IPS-18c (cell line): ENCODE data around the gene SIGLEC1.

ENCODE experiments used
- H3K4me3 ChIP-seq: 2 replicates; pipeline ENCODE4 v1.7.0; 2013; ENCODE audit warnings: low read depth, mild to moderate bottlenecking, low read length, moderate library complexity; ENCODE audit not compliant: insufficient read depth
- H3K9me3 ChIP-seq: one replicate; pipeline ENCODE4 v1.6.1; 2013; ENCODE audit warnings: mild to moderate bottlenecking, low read length, moderate library complexity; ENCODE audit not compliant: control insufficient read depth, insufficient read depth

The SIGLEC1 gene

GRCh38 chr20:3678856-3679720 is 33.3 kb downstream of the SIGLEC1 start:
- H3K9me3 ChIP-seq: no peaks in the 10 kb centered on the region
- no peak overlapping the region for H3K4me3 ChIP-seq

GRCh38 chr20:3678198-3678597 is 34.2 kb downstream of the SIGLEC1 start:
- Histone ChIP-seq H3K9me3 (no peaks in the 10 kb centered on the region), H3K4me3 (no peak overlapping the region)

GRCh38 chr20:3677733-3678132 is 34.7 kb downstream of the SIGLEC1 start:
- Histone ChIP-seq H3K9me3 (no peaks in the 10 kb centered on the region), H3K4me3 (no peak overlapping the region)

GRCh38 chr20:3674995-3675900 is 37.2 kb downstream of the SIGLEC1 start:
- H3K9me3 ChIP-seq: no peaks in the 10 kb centered on the region
- H3K4me3 ChIP-seq: no peak overlapping the region

DNA sequence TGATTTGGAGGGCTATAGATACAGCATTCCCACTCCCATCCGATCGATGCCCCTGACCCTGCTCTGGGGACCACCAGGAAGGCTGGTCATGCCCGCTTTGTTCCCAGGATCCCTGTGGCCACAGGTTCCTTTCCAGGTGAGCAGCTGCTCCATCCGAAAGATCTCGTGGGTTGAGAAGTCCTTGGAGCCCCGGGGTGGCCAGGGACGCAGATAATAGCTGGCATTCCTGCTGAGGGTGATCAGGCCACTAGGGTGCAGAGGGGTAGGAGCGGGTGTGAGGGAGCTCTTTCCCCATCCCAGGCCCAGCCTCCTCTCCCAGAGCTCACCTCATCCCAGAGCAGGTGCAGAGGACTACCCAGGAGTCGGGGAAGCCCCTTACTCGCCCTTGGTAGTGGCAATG is 38.0 kb downstream of the SIGLEC1 start:
- no peaks in the 10 kb centered on the region for H3K9me3 ChIP-seq
- H3K4me3 ChIP-seq: no peak overlapping the region

- no peak overlapping the region for H3K4me3 ChIP-seq
- peaks cover 3% of the 10 kb centered on the region for H3K9me3 ChIP-seq
Observed at GRCh38 chr20:3673221-3674070, 39.0 kb downstream of the SIGLEC1 start.

DNA sequence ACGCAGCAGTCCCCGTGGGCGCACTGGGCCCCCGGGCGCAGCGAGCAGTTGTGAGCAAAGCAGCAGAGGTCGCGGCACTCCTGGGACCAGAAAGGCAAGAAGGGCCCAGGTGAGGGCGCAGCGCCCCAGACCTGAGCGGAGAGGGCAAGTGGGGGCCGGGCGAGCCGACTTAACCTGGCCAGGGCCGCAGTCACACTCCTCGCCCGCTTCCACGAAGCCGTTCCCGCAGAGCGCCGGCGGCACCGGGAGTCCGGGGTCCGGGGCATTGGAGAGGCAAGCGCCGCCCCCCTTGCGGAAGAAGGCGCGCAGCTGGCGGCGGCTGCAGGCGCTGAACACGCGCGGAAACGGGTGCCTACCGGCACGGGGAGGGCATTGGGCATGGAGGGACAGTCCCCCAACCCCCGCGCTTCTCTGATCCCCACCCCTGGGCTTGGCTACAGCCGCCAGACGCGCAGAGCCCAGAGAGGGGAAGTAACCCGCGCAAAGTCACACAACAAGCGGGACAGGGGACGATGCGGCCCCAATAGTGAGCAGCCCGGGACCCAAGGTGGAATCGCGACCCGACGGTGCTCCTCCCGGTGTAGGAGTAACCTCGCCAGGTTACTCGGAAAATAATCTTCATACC is 39.7 kb downstream of the SIGLEC1 start:
- H3K4me3 ChIP-seq: no peak overlapping the region; the same call in 1 of the 2 replicates
- H3K9me3 ChIP-seq: peaks cover 3% of the 10 kb centered on the region

DNA sequence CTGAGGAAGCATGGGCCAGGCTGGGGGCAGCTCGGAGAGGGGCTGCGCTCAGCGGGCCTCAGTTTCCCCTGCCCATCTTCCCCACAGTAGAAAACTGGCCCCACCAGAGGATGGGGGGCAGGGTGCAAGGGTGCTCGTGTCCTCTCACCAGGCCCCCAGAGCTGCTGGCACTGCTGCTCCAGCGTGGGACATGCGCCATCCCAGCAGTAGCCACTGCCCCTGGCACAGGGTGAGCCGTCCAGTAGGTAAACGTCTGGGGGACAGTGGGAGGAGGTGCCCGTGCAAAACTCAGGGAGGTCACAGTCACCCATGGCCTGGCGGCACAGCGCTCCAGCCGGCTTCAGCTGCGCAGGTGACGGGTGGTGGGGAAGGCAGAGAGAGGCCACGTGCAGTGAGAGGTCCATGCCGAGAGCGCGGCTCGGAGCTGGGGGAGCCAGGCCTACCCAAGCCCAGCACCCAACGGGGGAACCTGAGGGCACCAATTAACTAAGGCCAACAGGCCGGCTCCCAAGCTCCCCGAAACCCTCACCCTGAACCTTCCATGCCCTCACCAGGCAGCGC is 40.3 kb downstream of the SIGLEC1 start:
- H3K4me3 ChIP-seq: no peak overlapping the region; the same call in 1 of the 2 replicates

GRCh38 chr20:3670945-3671344 is 41.5 kb downstream of the SIGLEC1 start:
- no peak overlapping the region for H3K4me3 ChIP-seq

More for the DNA sequence above, 40.3 kb downstream of the SIGLEC1 start:
- H3K9me3 ChIP-seq: peaks cover 5% of the 10 kb centered on the region

DNA sequence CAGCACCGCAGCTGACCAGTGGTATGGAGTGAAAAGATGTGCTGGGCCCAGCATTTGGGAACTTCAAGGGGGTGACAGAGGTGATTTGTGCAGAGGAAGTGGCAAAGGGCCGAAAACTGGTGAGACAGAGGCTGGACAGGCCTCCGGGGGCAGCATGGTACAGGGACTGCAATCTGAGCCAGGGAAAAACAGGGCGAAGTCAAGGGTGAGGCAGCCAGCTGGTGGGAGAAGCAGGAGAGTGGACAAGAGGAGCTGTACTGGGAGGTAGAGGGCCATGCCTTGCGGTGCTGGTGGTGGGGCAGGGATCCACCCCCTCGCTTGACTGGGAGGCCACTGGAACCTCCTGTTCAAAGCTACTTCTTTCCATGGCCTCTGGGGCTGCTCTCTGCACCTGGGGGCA is 41.9 kb downstream of the SIGLEC1 start:
- Histone ChIP-seq H3K9me3 (peaks cover 5% of the 10 kb centered on the region), H3K4me3 (no peak overlapping the region)

More at GRCh38 chr20:3670945-3671344, 41.5 kb downstream of the SIGLEC1 start:
- peaks cover 5% of the 10 kb centered on the region for H3K9me3 ChIP-seq

- no peak overlapping the region for H3K4me3 ChIP-seq
Observed at GRCh38 chr20:3669710-3670367, 42.6 kb downstream of the SIGLEC1 start.

DNA sequence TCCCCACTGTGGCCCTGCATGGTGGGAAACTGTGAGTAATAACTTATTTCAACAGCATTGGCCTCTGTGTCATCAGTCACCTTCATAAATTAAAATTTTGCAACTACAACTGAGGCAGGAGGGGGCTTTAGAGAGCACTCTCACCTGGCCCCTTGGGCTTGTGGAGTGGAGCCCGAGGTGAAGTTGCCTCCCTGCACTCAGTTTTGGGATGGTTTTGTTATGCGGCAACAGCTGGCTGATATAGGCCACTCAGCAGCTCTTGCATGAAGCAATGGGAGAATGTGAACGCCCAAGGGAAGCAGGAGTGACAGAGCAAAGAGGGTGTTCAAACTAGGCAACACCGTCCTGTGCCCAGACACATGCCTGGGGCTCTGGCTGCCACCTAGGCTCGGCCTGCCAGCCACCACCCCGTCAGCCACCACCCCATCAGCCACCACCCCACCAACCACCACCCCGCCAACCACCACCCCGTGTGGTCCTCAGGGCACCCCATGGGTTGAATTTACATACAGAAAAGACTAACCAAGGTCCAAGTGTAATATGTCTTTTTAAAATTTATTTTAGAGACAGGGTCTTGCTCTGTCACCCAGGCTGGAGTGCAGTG is 44.9 kb downstream of the SIGLEC1 start:
- Histone ChIP-seq H3K4me3 (no peak overlapping the region), H3K9me3 (peaks cover 5% of the 10 kb centered on the region)

More at GRCh38 chr20:3669710-3670367, 42.6 kb downstream of the SIGLEC1 start:
- H3K9me3 ChIP-seq: peaks cover 5% of the 10 kb centered on the region

- H3K4me3 ChIP-seq: no peak overlapping the region
Observed at GRCh38 chr20:3663858-3664257, 48.5 kb downstream of the SIGLEC1 start.

GRCh38 chr20:3663031-3663701 is 49.2 kb downstream of the SIGLEC1 start, which contains the start of gene GFRA4:
Gene GFRA4 (minus strand): TSS chr20:3663399. CDS start chr20:3663399, 0 bp downstream.
- peaks cover 5% of the 10 kb centered on the region for H3K9me3 ChIP-seq
- H3K4me3 ChIP-seq: no peak within 1 kb of the TSS; the same call in 1 of the 2 replicates

More at GRCh38 chr20:3663858-3664257, 48.5 kb downstream of the SIGLEC1 start:
- H3K9me3 ChIP-seq: peaks cover 5% of the 10 kb centered on the region
